Measurements from ENCODE around the gene BBOF1.

- TF ChIP-seq ZBTB1 (CRISPR knock-in tag; IDR thresholded peaks at IDR 0.05; ENCODE audit: borderline replicate concordance, low read depth): no peak
- no peak for TF ChIP-seq SMAD3 (CRISPR knock-in tag; conservative IDR thresholded peaks at IDR 0.05)
- TF ChIP-seq, protein P1, sequence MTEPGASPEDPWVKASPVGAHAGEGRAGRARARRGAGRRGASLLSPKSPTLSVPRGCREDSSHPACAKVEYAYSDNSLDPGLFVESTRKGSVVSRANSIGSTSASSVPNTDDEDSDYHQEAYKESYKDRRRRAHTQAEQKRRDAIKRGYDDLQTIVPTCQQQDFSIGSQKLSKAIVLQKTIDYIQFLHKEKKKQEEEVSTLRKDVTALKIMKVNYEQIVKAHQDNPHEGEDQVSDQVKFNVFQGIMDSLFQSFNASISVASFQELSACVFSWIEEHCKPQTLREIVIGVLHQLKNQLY (CRISPR knock-in tag; conservative IDR thresholded peaks at IDR 0.05): no peak
- no peak for TF ChIP-seq CTCF (IDR thresholded peaks at IDR 0.05 in 2 of 3, conservative IDR thresholded peaks at IDR 0.05 in 1 of 3; ENCODE audit: insufficient read depth in 2 of 3, low read depth in 1 of 3, low read length in 3 of 3)
- no peak for TF ChIP-seq RCOR1 (IDR thresholded peaks at IDR 0.05; ENCODE audit: borderline replicate concordance in 1 of 2, low read depth in 2 of 2, low read length in 2 of 2)
- TF ChIP-seq CREBBP (IDR thresholded peaks at IDR 0.05; ENCODE audit: low read depth, low read length): no peak
These were observed 30.8 kb downstream of the BBOF1 start for GRCh38 chr14:74049876-74050495.

Data from K562 (cell line).